T follicular helper cell (primary cell): Measurements from ENCODE around the gene TAF1B.
A peak's percentile ranks its signal among the peaks of the same experiment; 100 is the strongest.

ENCODE experiments used
- DNase-seq: peaks from one replicate; pipeline ENCODE4 v3.0.0-alpha.2; 2020; ENCODE audit warnings: low read depth

The TAF1B gene

DNA sequence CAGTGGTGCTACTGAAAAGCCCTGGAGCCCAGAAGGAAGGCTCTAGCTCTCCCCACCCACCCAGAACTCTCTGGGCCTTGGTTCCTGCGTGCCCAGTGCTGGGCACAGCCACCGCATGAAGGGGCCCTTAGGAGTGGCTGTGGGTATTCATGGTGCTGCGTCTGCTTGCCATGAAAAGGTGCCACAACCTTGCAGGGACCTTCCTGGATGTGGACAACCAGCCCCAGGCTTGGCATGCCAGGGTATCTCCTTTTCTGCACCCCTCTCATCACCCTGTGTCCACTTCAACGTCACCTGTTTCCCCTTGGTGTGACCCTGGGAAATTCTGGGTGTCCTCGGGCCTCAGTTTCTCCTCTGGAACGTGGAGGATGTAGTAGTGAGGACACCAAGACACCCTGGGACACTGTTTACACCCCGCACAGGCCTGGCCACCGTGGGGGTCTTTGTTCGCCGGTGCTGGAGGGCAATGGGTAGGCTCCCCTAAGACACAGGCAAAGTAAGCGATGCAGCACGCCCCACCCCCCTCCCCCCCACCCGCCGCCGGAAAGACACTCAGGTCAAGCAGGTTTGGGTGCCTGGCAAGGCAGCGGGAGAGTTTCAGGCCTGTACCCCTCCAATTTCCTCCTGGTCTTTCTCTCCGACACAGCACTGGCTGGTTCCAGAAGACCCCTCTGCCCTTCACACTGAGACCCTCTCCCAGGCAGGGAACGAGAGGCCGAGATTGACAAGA is 34.8 kb upstream of the TAF1B start:
- DNase-seq: no peak

DNA sequence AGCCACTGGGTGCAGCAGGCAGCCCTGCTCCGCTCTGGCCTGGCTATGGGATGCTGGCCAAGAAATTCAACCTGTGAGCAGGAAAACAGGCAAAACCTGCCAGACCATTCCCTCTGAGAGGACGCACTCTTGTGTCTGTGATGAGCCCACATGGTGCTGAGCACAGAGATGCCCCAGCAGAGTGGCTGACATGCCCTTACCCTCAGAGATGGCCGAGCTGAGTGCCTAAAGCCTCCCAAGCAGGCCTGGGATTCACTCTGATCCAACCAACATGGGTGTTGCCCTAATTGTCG is 34.3 kb upstream of the TAF1B start:
- DNase-seq: no peak

DNA sequence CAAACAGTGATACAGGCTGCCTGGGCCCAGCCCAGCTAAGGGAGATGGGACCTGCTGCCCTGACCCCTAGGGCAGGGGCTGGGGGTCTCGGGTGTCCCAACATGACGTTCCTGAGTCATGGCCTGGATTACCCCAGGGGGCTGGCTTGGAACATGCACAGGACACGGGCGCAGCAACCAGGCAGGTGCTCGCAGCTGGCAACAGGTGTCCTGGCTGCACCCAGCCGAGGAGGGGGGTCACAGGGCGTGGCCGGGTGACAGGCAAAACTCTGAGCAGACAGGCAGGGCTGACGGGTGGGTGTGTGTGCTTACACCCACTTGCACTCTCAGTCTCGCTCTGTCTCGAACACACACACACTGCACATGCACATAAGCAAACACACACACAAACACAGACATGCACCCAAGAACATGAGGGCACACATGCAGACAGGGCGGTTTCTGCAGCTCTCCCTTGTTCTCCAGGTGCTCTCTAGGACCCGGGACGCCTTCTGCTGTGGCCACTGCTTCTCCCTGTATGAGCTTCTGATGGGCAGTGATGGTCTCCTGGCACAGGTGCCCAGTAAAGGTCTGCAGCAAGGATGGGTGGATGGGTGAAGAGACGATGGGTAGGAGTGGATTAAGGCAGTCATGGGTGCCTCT is 33.7 kb upstream of the TAF1B start:
- DNase-seq: no peak

DNA sequence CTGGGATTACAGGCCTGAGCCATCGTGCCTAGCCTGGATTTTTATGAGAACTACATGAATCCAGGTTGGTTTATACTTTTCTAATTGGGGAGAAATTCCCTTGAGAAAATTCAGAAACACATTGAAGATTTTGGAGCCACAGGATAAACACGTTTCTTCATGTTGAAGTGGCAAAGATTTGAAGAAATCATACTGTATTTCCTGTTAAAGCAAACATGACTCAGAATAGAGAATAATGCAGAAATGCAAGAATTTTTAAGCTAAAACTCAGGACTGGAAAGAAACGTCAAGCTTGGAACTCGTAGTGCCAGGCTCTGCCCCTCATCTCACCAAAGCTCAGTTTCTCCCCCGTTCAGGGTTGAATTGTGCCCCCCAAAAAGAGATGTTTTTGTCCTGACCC is 32.1 kb upstream of the TAF1B start:
- DNase-seq: no peak

DNA sequence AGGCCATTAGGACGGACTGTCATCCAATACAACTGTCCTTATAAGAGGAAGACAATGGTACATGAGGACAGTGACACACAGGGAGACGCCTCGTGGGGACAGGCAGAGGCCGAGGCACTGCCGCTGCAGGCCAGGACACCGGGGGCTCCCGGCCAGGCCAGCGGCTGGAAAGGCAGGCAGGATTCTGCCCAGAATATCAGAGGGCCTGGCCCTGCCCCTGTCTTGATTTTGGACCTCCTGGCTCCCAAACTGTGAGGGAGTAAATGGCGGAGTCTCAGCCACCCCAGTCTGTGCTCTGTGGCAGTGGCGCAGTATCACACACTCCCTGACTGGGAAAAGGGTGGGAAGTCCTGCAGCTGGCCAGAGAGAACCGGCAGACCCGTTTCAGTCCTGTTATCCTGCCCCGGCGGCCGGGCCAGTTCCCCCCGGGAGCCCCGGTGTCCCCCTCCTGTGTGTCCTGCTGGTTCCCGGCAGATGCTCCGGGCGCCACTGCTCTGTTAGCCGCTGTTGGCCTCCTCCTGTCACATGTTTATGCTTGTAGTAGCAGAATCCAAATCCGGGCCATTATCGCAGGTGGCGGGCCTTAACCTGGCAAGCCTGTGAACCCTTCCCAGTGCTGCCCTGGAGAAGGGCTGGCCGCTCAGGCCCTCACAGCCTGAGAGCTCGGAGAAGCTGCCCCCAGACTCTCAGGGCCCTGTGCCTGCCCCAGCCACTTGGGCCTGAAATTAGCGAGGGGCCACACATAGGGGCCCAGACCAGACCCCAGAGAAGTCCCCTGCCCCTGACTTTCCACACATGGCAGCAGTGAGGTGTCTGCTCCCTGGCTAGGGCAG is 31.4 kb upstream of the TAF1B start:
- DNase-seq: no peak

DNA sequence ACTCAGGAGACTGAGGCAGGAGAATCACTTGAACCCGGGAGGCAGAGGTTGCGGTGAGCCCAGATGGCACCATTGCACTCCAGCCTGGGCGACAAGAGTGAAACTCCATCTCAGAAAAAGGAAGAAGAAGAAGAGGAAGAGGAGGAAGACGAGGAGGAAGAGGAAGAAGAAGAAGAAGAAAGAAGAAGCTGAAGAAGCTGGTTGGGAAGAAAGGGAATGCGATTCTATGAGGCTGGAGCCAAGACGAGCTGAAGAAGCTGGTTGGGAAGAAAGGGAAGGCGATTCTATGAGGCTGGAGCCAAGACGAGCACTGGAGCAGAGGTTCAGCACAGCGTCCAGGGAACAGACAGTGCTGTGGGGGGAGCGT is 30.3 kb upstream of the TAF1B start:
- DNase-seq: no peak

DNA sequence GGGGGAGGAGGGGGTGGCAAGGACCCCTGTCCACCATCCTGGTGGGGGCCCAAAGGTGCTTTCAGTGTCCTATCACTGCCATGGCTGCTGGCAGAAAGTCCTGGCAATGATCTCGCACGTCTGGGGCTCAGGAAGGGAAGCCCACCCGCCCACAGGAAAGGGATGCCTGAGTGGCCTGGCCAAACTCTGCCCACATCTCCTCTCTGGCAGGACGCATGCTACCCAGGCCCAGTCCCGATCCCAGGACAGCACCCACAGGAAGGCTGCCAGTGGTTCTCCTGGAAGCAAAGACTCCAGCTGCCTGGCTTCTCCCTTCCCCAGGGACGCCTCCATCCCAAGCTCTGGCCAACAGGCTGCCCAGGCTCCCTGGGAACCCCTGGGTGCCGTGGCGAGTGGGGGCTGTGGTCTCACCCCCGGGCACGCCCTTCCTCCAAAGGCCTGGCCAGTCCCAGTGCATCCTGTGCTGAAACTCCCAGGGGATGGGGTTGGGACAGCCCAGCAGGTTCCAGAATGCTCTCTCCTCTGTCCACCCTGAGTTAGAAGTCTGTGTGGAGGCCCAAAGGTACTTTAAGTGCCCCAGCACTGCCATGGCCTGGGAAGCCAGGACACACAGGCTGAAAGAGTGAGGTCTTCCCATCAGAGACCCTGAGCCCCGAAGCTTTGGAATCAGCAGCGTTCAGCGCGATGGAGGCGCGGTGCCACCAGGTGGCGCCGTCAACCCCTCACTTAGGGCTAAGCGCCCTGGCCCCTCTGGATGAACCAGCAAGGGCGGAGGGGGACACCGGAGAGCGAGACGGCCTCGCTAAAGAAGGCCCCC is 29.8 kb upstream of the TAF1B start:
- peak; percentile 41 for DNase-seq

DNA sequence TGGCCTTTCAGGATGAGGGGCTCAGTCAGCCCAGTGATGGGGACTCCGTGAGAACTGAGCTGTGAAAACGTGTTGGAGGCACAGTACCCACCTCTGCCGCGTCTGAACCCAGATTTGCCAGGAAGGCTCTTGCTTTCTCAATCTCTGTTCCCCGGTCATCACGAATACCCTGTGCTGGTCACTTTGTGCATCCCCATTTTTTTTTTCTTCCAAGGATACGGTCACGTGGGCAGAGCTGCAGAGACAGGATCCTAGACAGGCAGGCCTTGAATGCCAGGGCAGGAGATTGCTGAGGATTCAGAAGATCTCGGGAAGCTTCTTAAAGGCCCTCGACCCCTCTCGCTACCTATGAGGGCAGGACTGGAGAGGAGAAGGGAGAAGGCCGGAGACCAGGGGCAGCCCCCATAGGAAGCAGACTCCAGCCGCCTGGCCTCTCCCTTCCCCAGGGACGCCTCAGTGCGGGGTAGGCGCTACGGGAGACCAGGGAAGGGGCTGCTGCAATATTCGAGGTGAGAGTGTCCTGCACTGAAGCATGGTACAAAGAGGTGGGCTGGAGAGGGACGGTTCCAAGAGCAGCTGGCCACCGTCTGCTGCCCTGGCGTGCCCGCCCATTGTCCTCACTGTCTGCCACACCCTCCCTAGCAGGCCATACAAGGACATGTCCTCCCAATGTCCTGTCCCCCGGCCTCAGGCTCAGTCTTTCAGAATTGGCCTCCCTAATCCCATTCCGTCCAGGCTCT is 29.0 kb upstream of the TAF1B start:
- DNase-seq: no peak

DNA sequence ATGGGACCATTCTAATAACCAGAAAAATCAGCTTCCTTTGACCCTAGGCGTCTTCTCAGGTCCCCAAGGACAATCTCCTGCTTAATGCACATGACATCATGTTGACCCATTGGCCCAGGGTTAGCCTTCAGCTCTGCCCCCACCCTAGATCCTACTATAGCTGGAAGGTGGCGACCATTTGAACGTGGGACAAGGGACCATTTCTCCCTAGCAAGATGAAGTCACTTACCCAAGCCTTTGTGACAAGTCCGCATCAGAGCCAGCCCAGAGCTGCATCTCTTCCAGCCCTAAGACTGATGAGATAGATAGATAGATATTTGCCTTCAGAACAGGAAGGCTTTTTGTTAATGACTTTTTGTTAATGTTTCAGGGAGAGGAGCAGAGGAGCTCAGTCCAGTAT is 28.2 kb upstream of the TAF1B start:
- no peak for DNase-seq

DNA sequence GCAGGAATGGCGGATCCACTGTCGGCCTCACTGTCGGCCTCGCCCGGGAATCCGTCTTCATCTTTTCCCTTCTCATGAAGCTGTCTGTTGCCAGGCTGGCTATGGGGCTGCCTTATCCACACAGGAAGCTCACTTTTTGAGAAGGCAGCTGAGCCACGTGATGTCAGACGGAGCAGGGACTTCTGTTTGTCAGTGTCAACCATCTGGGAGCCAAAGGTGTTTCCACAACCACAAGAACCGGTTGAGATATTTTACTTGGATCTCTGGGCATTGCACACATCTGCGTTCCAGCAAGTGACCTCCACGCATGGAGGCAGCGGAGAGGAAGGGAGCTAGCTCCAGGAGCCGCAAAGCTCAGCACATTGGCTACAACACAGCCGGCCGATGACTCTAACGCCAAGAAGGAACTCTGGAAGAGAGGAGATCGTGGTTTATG is 27.4 kb upstream of the TAF1B start:
- no peak for DNase-seq

DNA sequence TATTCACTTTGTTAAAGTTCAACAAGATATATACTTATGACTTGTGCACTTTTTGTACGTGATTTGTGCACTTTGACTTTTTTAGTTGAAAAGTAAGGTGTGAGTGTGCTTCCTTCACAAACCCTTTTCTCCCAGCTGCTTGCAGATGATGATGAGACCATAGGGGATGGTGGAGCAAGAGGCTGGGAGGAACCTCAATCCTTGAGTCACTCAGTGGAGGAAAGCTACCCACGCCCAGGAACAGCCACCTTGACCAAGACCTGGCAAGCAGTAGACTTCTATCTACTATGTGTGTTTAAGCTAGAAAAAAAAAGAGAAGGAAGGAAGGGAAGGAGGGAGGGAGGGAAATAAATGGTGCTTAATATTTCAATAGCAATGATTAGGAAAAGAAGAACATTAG is 25.2 kb upstream of the TAF1B start:
- DNase-seq: no peak

DNA sequence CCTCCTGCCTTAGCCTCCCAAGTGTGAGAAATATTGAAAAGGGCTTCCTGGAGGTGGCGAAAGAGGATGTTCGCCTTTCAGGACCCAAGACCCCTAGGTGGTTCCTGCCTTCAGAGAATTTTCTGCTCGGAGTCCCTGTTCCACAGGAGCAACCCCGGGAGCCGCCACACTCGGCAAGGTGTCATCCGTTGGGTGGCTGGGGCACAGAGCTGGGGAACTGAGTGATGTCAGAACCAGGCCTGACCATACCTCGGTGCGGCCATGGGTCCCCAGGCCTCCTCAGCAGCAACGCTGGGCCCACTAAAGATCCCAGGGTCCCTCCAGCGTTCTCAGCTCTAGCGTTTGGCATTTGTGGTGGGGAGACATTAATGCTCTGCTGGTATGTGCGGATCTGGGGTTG is 23.7 kb upstream of the TAF1B start:
- DNase-seq: no peak

DNA sequence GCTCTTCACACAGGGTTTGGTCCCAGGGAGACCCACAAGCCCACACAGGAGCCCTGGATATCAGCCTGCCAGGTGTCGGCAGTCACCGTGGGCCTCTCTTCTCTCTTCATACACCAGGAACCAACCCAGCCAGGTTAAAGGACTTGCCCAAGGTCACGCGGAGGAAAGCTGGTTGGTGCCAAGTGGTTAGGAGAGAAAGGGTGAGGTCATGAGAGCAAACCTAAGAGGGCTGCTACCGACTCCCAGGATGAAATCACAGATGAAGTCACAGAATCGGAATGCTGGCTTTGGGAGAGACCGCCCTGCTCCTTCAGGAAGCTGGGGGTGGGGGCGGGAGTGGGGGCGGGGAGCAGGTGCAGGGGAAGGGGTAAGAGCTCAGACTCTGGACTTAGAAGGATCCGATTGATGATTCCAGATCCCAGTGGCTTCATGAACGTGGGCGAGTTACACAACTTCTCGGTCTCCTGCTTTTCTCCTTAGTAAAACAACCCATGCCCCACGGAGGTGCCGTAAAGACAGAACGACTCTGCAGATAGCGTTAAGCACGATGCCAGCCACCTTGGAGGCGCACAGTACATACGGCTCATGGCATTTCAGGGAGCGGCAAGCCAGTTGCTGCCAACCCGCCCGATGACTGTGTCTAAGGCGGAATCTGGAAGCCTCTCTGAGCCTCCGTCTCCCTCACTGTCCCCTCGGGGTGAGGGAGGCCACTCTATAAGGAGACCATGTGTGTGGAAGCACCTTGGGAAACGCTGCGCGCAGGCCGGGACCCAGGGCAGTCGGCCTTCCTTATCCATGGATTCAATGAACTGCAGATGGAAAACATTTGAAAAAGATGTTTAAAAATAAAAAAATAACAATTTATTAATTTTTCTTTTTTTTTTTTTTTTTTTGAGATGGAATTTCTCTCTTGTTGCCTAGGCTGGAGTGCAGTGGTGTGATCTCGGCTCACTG is 23.0 kb upstream of the TAF1B start:
- DNase-seq: no peak

DNA sequence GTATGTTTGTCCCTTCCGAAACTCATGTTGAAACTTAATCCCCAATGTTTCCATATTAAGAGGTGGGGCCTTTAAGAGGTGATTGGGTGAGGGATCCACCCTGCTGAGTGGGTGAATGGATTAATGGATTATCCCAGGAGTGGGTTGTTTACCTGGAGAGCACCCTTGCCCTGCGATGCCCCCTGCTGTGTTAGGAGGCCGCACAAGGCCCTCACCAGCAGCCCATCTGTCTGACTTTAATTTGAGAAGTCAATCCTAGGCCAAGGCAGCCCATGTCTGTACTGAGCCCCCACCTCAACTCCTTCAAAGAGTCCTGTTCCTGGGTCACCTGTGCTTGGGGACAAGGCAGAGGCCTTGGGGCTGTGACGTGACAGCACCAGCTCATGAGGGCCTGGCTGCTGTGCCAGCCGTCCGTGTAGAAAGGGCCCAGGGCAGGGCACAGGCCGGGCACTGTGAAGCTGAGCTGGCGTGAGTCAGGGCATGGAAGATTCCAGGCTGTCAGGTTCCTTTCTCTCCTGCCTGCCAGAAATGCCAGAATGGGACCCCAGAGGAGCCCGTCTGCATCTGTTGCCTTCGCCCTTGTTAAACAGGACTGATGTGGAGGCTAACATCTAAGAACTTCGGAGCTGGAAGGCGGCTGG is 21.3 kb upstream of the TAF1B start:
- no peak for DNase-seq

DNA sequence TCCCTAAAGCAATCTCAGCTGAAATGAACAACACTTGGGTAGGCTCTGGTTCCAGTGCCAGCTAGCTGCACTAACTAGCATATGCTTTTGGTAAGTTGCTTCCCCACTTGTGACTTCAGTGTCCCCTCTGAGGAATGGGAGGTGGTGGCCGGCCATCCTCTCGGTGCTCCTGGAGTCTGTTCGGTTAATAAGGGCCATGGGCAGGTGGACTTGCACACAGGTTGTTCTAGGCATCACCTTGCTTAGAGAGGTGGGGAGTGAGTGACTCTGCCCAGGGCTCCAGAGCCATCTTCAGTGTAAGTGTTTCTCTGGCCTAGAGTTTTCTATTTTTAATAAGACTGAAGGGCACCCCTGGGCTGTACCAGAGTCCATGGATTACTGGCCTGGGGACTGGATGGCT is 18.8 kb upstream of the TAF1B start:
- no peak for DNase-seq

DNA sequence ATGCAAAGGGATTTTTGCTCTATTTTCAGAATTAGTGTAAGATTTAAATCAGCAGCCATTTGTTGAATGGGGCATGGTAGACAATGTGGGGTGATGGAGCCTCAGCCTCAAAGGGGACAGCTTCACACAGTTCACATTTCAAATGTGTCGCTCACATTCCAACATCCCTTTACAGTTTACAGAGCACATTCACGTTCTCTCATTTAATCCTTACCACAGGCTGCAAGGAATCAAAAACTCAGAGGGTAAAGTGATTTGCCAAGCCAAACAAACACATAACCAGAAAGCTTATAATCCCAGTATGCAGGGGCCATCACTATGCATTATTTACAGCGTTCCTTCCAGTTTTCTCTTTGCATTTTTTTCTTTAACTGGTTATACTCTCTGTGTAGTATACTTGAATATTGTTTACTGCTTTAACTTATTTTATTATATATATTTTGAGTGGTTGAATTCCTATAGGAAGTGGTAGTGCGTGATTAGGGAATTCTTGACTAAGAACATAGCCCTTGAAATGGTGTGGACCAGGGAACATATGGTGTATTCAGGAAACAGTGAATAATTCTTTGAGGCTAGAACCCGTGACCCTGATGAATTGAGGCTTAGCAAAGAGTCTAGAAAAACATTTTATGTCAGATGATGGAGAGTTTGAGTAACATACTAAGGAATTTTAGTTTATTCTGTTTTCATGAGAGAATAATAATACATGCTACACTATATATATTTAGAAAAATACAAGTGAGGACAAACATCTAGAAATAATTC is 18.1 kb upstream of the TAF1B start:
- no peak for DNase-seq

DNA sequence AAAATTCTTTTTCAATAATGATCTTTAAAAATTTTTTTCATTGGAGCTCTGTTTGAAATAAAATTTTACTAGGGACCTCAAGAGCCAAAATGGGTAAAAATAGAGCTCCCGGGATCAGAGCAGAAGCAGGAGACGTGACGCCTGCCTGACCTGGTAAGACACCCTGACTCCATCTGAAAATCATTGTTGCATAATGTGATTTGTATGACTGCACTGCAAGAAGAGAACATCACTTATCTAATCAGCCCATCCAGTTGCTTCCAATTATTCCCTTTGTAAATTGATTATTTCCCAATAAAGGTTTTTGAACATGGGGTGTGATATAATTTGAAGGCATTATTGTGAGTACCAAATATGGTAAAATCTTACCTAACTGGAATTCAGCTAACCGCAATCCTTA is 17.1 kb upstream of the TAF1B start:
- no peak for DNase-seq

DNA sequence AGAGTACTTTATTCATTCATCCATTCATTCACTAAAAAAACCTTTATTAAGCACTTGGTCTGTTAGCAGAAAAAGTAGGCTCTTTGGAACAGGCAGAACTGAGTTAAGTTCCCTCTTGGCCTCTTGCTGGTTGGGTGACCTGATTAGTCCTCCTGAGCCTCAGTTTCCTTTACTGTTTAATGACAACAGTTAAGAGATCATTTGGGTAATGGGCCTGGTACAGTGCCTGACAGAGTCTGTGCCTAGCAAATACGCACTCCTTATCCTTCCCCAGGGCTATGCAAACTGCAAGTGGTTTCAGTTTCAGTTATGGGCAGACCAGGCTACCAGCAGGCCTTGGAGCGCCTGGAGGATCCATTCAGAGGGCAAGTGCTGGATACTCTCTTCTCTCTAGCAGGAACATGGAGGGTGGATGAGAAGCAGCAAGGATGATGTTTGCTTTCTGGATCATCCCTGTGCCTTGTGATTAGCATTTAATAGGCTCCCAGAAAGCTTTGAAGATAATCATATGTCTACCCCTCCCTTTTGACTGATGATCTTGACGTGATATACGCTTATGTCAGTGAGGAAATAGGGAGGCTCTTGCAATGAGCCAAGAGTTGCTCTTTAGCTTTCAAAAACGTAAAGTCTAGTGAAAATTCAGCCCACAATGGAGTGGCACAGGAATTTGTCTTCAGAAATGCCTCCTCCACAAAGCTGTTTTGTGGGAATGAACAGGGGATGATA is 12.4 kb upstream of the TAF1B start:
- DNase-seq: no peak

DNA sequence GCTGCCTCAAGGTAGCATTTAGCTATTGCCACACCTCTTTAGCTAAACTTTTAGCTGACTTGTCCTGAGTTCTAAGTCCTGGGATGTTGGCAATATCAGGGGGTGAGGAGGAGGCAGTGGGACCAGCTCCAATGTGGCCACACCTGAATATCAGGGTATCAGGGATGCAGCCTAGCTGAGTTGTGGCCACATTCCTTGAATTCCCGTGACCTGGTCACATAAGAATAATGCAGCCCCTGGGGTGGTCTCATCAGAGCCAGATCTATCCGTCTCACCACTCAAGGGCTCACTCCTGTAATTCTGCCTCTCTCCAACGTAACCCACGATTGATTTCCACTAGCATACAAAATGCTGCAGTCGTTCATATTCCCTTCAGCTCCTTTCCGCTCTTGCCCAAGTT is 11.6 kb upstream of the TAF1B start:
- no peak for DNase-seq
